Neural cell (in vitro differentiated cells): ENCODE measurements around the gene SPDYE1. TPM values are rescaled to one million over a fixed set of nuclear protein-coding genes. Genes with fewer than 3 reads are reported as not detected.

Experiments used
- H2AFZ ChIP-seq: fragments of 200-600, 300-800 bp; sonication (generic), shearing (Covaris generic); 2 replicates; pipeline ENCODE4 v1.6.0; 2014; ENCODE audit warnings: low read depth, mild to moderate bottlenecking, antibody characterized with exemption, low read length, moderate library complexity
- H3F3A ChIP-seq: fragments of 200-600 bp; shearing (Covaris generic); 2 replicates; pipeline ENCODE4 v1.6.1; 2016; ENCODE audit warnings: mild to moderate bottlenecking, moderate library complexity, mixed read lengths, antibody characterized with exemption, low read length; ENCODE audit not compliant: insufficient read depth, poor library complexity, severe bottlenecking
- H3K27ac ChIP-seq: fragments of 200-600, 300-800 bp; sonication (generic), shearing (Covaris generic); 2 replicates; pipeline ENCODE4 v1.5.1; 2014; ENCODE audit warnings: mild to moderate bottlenecking, low read length, moderate library complexity
- H3K27me3 ChIP-seq: fragments of 300-800, 200-600 bp; sonication (generic), shearing (Covaris generic); 2 replicates; pipeline ENCODE4 v1.6.0; 2014; ENCODE audit warnings: mild to moderate bottlenecking, low read depth, low read length, moderate library complexity; ENCODE audit not compliant: insufficient read depth
- H3K36me3 ChIP-seq: fragments of 300-800, 200-600 bp; sonication (generic), shearing (Covaris generic); 2 replicates; pipeline ENCODE4 v1.5.1; 2014; ENCODE audit warnings: mild to moderate bottlenecking, antibody characterized with exemption, low read length, moderate library complexity; ENCODE audit not compliant: insufficient read depth
- H3K4me2 ChIP-seq: fragments of 300-800, 200-600 bp; sonication (generic), shearing (Covaris generic); 2 replicates; pipeline ENCODE4 v1.6.0; 2014; ENCODE audit warnings: mild to moderate bottlenecking, low read length
- H3K4me3 ChIP-seq: fragments of 300-800, 200-600 bp; sonication (generic), shearing (Covaris generic); 2 replicates; pipeline ENCODE4 v1.5.1; 2014; ENCODE audit warnings: mild to moderate bottlenecking, low read length, moderate library complexity
- H3K79me2 ChIP-seq: fragments of 200-600 bp; shearing (Covaris generic); replicated peaks from 2 replicates; pipeline ENCODE4 v1.6.0; 2014; ENCODE audit warnings: mild to moderate bottlenecking, low read length, moderate library complexity; ENCODE audit not compliant: insufficient read depth
- H3K9ac ChIP-seq: fragments of 300-800, 200-600 bp; sonication (generic), shearing (Covaris generic); 2 replicates; pipeline ENCODE4 v1.6.1; 2016; ENCODE audit warnings: mild to moderate bottlenecking, low read length, mixed read lengths
- H3K9me2 ChIP-seq: fragments of 200-600 bp; shearing (Covaris generic); 2 replicates; pipeline ENCODE4 v1.6.1; 2016; ENCODE audit warnings: mild to moderate bottlenecking, low read length, mixed read lengths; ENCODE audit not compliant: insufficient read depth
- H3K9me3 ChIP-seq: fragments of 200-600, 300-800 bp; sonication (generic), shearing (Covaris generic); 2 replicates; pipeline ENCODE4 v1.6.1; 2016; ENCODE audit warnings: mild to moderate bottlenecking, mixed run types, low read length, moderate library complexity, mixed read lengths
- H4K20me1 ChIP-seq: fragments of 200-600 bp; shearing (Covaris generic); 2 replicates; pipeline ENCODE4 v1.6.1; 2016; ENCODE audit warnings: mild to moderate bottlenecking, mixed run types; ENCODE audit not compliant: insufficient read depth
- CTCF ChIP-seq: fragments of 450-650 bp; IDR thresholded peaks from 2 replicates; pipeline ENCODE4 v1.5.1; 2014; ENCODE audit warnings: antibody characterized with exemption, mild to moderate bottlenecking, moderate library complexity; ENCODE audit not compliant: poor library complexity, severe bottlenecking
- EP300 ChIP-seq: fragments of 450-650 bp; conservative IDR thresholded peaks from 2 replicates; pipeline ENCODE4 v1.6.1; 2014; ENCODE audit warnings: antibody characterized with exemption, mild to moderate bottlenecking, moderate library complexity; ENCODE audit not compliant: poor library complexity, severe bottlenecking
- MXI1 ChIP-seq: fragments of 450-650 bp; conservative IDR thresholded peaks from 2 replicates; pipeline ENCODE4 v1.6.1; 2014; ENCODE audit warnings: antibody characterized with exemption, mild to moderate bottlenecking; ENCODE audit not compliant: poor library complexity, severe bottlenecking
- RAD21 ChIP-seq: fragments of 450-650 bp; conservative IDR thresholded peaks from 2 replicates; pipeline ENCODE4 v1.6.1; 2014; ENCODE audit warnings: antibody characterized with exemption, mild to moderate bottlenecking, moderate library complexity
- REST ChIP-seq: IDR thresholded peaks from 2 replicates; pipeline ENCODE4 v1.6.1; 2012; ENCODE audit warnings: borderline replicate concordance
- SMC3 ChIP-seq: fragments of 450-650 bp; conservative IDR thresholded peaks from 2 replicates; pipeline ENCODE4 v1.6.1; 2014; ENCODE audit warnings: antibody characterized with exemption, mild to moderate bottlenecking, moderate library complexity; ENCODE audit not compliant: poor library complexity
- TAF1 ChIP-seq: IDR thresholded peaks from 2 replicates; pipeline ENCODE4 v1.6.1; 2012; ENCODE audit warnings: low read depth
- polyA plus RNA-seq: library from polyadenylated mRNA; depleted of rRNA; stranded (reverse); fragments of >200 nt; gene quantifications from 2 replicates; pipeline ENCODE4 v1.2.3, GENCODE V29; 2014

SPDYE1 gene
- polyA plus RNA-seq, 1 donor from 2014 or later: not detected

DNA sequence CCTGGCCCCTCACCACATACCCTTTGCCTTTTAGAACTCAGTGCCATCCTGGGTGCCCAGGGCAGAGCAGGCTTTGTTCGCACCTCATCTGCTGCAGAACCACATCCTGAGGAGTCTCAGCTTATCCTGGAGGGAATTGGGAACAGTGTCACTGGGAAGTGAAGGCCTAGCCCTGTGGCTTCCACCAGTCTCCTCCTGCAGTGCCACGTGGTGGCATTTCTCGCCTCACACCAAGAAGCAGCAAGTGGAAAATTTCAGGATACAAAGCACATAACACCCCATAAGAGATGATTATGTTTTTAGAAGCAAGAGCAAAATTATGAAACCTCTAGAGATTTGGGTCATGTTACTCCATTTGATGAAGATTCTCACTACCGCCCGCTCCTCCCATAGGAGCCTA, 44.6 kb upstream of the SPDYE1 start:
- Histone ChIP-seq H3K79me2 (no peaks in the 10 kb centered on the region), H3K27me3 (no peaks in the 10 kb centered on the region), H3K9me3 (no peaks in the 10 kb centered on the region), H3K9me2 (no peaks in the 10 kb centered on the region), H3K4me3 (no peak overlapping the region), H3K27ac (no peak overlapping the region), H2AFZ (no peak overlapping the region), H3K9ac (no peak overlapping the region), H3K4me2 (no peak overlapping the region), H4K20me1 (no peaks in the 10 kb centered on the region), H3K36me3 (no peaks in the 10 kb centered on the region), H3F3A (no peaks in the 10 kb centered on the region)
- no peak for TF ChIP-seq RAD21

GRCh38 chr7:43954524-43955228, 43.0 kb upstream of the SPDYE1 start:
- Histone ChIP-seq H3K79me2 (no peaks in the 10 kb centered on the region), H3K27ac (no peak overlapping the region)

DNA sequence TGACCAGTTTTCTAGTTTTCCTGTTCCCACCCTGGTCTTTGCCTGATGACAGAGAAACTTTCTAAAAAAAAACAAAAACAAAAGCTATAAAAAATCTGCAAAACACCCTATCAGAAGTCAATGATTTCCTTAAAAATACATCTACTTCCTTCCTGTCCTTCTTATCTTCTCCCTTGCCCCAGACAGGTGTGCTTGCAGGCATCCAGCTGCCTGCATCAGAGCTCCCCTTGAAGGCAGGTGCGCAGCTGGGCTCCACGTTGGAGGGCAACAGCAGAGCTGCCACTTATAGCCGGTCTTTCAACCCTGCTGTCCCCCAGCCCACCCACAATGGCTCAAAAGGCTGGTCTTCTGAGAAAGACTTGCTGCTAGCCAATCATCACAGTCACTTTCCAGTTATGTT, 41.7 kb upstream of the SPDYE1 start:
- Histone ChIP-seq H4K20me1 (no peaks in the 10 kb centered on the region), H2AFZ (no peak overlapping the region), H3K27ac (no peak overlapping the region), H3K27me3 (no peaks in the 10 kb centered on the region), H3K9ac (no peak overlapping the region), H3K9me3 (no peaks in the 10 kb centered on the region), H3F3A (no peaks in the 10 kb centered on the region), H3K36me3 (no peaks in the 10 kb centered on the region), H3K4me3 (no peak overlapping the region), H3K4me2 (no peak overlapping the region), H3K9me2 (no peaks in the 10 kb centered on the region), H3K79me2 (no peaks in the 10 kb centered on the region)
- no peak for TF ChIP-seq REST
- TF ChIP-seq EP300: no peak
- no peak for TF ChIP-seq RAD21

More at GRCh38 chr7:43954524-43955228, 43.0 kb upstream of the SPDYE1 start:
- peak; percentile 61 for TF ChIP-seq CTCF
- no peak for TF ChIP-seq TAF1
- TF ChIP-seq RAD21: peak; percentile 62
- TF ChIP-seq EP300: no peak
- no peak for TF ChIP-seq MXI1
- peak; percentile 64 for TF ChIP-seq SMC3
- no peak overlapping the region for H3K4me2 ChIP-seq
- no peak overlapping the region for H2AFZ ChIP-seq
- no peak overlapping the region for H3K9ac ChIP-seq
- no peak overlapping the region for H3K4me3 ChIP-seq
- H3K27me3 ChIP-seq: no peaks in the 10 kb centered on the region
- H4K20me1 ChIP-seq: no peaks in the 10 kb centered on the region
- no peaks in the 10 kb centered on the region for H3F3A ChIP-seq
- no peaks in the 10 kb centered on the region for H3K9me2 ChIP-seq
- no peaks in the 10 kb centered on the region for H3K9me3 ChIP-seq
- no peaks in the 10 kb centered on the region for H3K36me3 ChIP-seq
